ENCODE measurements around the gene ASGR1.

ASGR1 gene

DNA sequence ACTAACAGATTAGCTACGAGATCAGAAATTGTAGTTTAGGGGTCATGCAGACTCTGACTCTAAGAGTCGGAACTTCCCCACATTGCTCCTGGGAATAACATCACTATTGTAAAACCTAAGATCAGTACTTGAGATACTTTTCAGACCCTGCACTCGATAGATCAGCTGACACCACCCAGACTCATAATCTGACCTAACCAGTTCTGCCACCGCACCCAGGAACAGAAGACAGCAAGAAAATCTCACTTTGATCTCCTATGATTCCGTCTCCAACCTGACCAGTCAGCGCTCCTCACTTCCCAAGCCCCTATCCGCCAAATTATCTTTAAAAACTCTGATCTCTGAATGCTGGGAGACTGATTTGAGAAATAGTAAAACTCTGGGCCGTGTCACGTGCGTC lies 37.3 kb downstream of the ASGR1 start:
- no peak for DNase-seq (ENCODE audit: insufficient read length, low spot score)
- TF ChIP-seq, protein P1, sequence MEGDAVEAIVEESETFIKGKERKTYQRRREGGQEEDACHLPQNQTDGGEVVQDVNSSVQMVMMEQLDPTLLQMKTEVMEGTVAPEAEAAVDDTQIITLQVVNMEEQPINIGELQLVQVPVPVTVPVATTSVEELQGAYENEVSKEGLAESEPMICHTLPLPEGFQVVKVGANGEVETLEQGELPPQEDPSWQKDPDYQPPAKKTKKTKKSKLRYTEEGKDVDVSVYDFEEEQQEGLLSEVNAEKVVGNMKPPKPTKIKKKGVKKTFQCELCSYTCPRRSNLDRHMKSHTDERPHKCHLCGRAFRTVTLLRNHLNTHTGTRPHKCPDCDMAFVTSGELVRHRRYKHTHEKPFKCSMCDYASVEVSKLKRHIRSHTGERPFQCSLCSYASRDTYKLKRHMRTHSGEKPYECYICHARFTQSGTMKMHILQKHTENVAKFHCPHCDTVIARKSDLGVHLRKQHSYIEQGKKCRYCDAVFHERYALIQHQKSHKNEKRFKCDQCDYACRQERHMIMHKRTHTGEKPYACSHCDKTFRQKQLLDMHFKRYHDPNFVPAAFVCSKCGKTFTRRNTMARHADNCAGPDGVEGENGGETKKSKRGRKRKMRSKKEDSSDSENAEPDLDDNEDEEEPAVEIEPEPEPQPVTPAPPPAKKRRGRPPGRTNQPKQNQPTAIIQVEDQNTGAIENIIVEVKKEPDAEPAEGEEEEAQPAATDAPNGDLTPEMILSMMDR (IDR thresholded peaks at IDR 0.05; ENCODE audit: insufficient read depth, missing control alignments): no peak
- no peak for FAIRE-seq

DNA sequence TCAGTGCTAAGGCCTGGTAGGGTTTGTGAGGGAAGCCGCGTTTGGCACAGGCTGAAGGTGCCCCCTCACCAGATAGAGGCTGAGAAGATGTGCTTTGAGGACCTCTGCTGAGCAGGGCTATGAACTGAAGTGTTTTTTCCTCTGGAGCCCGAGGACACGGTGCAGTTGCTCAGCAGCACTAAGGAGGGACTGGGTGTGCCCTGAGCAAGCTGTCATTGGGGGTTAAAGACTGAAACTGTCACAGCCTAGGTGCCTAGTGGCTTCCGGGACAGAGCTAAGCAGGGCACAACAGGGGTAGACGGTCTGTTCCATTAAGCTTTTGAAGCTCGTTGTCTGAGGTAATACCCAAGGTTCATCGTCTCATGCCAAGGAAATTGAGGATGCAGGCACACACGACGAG lies 39.8 kb downstream of the ASGR1 start:
- no peak for DNase-seq (ENCODE audit: insufficient read length, low spot score)

DNA sequence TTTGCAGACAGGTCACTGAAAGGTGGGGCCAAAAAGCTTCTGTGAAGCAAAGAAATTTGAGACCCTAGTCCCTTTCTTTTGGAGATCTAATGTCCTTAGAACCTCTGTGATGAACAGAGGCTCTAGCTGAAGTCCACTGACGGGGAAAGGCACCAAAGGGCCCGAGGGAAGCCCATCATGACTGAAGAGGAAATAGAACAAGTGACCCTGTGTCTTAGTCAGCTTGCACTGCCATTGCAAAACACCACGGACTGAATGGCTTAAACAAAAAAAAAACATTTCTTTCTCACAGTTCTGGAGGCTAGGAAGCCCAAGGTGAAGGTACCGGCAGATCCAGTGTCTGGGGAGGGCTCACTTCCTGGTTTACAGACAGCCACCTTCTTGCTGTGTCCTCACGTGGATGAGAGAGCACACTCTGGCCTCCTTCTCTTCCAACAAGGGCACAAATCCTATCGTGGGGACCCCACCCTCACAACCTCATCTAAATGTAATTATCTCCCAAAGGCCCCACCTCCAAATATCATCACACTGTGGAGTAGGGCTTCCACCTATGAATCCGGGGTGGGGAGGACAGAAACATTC lies 40.3 kb downstream of the ASGR1 start:
- TF ChIP-seq, protein P1 (IDR thresholded peaks at IDR 0.05; ENCODE audit: insufficient read depth, missing control alignments): no peak
- no peak for DNase-seq (ENCODE audit: insufficient read length, low spot score)
- no peak for FAIRE-seq

More for the DNA sequence above, 39.8 kb downstream of the ASGR1 start:
- FAIRE-seq: no peak
- TF ChIP-seq, protein P1 (IDR thresholded peaks at IDR 0.05; ENCODE audit: insufficient read depth, missing control alignments): no peak

DNA sequence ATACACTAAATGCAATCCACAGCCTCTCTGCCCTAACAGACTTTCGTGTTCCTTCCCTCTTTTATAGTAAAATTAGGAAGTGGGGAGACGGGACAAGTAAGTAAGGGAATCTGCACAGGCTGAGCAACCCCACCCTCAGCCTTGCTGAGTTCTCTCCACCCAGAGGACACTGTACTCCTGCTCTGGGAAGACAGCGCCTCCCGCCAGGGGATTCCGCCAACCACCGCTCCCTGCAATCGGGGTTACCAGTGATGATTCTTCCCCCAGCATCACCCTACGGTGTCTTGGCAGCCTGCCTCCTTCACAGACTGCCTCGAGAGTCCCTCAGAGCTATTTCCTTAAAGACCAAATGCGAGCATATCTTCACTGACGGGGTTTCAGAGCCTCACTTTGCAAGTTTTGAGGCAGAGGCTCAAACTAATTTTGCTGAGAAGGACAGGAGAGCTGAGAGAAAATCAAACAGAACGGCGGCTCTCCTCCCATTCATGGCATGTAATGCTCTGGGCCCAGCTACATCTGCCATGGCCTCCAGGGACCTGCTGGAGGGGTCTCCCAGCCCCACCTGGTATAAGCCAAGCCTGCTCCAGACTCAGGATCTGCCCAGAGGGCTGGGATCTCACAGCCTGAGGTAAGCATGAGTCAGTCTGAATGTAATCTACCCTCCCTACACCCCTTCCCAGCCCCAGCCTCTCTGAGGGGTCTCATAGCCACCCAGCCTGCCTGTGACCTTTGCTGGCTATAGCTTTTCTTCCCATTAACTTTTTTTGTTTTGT lies 41.8 kb downstream of the ASGR1 start:
- DNase-seq (ENCODE audit: insufficient read length, low spot score): no peak
- FAIRE-seq: no peak

DNA sequence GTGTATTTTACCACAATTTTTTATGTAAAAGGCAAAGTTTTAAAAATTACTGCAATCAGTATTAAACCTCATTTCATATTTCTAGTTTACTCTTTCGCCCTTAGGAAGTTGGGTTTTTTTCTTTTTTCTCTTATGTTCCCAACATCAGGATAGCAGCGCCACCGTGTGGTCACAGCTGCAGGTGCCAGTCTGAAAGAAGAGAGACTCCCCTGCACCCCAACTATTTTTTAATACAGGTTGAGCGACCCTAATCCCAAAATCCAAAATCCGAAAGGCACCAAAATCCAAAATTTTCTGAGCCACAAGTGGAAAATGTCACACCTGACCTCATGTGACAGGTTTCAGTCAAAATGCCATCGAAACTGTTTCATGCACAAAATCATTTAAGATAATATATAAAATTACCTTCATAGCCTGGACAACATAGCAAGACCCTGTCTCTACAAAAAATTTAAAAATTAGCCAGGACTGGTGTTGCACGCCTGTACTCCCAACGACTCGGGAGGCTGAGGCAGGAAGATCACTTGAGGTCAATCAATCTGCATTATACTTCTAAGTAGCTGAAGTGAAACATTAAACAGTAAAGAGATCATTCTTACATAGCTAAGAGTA lies 42.8 kb downstream of the ASGR1 start:
- TF ChIP-seq, protein P1 (IDR thresholded peaks at IDR 0.05; ENCODE audit: insufficient read depth, missing control alignments): peak; percentile 68
- FAIRE-seq (no peak), DNase-seq (ENCODE audit: insufficient read length, low spot score) (no peak)

More for the DNA sequence above, 41.8 kb downstream of the ASGR1 start:
- TF ChIP-seq, protein P1 (IDR thresholded peaks at IDR 0.05; ENCODE audit: insufficient read depth, missing control alignments): no peak

DNA sequence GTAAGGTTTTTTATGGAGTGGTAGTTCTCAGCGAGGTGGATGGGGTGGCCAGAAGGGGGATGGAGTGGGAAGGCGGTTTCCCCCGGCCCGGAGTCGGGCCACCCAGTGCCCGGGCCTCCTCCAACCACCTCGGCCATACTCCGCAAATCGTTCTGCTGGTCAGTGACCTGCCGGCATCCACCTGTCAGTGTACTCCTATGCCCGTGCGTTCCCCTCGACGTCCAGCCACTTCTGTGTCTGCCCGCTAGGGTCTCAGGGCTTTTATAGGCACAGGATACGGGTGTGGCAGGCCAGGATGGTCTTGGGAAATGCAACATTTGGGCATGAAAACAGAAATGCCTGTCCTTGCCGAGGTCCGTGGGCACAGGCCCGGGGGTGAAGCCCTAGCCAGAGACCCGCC lies 45.3 kb downstream of the ASGR1 start:
- TF ChIP-seq, protein P1 (IDR thresholded peaks at IDR 0.05; ENCODE audit: insufficient read depth, missing control alignments): no peak
- FAIRE-seq: no peak
- no peak for DNase-seq (ENCODE audit: insufficient read length, low spot score)

DNA sequence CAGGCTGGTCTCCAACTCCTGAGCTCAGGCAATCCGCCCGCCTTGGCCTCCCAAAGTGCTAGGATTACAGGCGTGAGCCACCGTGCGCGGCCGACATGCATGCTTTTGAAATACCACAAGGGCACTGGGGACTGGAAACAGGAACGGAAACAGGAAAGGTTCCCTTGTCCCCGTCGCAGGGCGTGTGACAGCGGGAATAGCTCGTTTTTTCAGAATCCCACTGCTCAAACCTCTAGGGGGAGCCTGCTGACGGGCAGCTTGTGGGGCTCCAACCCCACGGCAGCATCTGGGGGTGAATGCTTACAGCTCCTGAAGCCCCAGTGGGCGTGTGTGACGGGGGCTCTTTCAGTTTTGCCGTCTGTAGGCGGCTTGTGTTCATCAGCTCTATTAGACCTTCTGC lies 45.7 kb downstream of the ASGR1 start:
- TF ChIP-seq, protein P1 (IDR thresholded peaks at IDR 0.05; ENCODE audit: insufficient read depth, missing control alignments): peak; percentile 10
- DNase-seq (ENCODE audit: insufficient read length, low spot score) (no peak), FAIRE-seq (no peak)

Measured in D721Med (cell line).